K562 (cell line): Measurements from ENCODE around the gene DUSP3. TPM values are rescaled to one million over a fixed set of nuclear protein-coding genes. Genes with fewer than 3 reads are reported as not detected.

Experiments
- ATAC-seq: fragments of 200-7000 bp; cut with Tn5 transposase; 3 replicates; pipeline ENCODE4 v1.9.1; 2020; ENCODE audit warnings: moderate library complexity
- BruUV-seq: library from RNA; stranded (reverse); fragments of 400-500 nt; replicated peaks from 2 replicates; lab custom pipeline; 2021; lab: Mats Ljungman, UMichigan
- CTCF ChIA-PET: fragments of 300-600 bp; formaldehyde crosslinking; extraction: SDS; loops from one replicate; lab custom pipeline; 2021; ENCODE audit warnings: low intra/inter-chr PET ratio; lab: Yijun Ruan, JAX
- POLR2A ChIA-PET: fragments of 300-600, 350-650 bp; sonication (Branson Sonifier 250); formaldehyde crosslinking; extraction: SDS; loops from one replicate; lab custom pipeline; 2021; ENCODE audit warnings: antibody characterized with exemption, inconsistent platforms; lab: Yijun Ruan, JAX
- DNase-seq, 4 experiments: peaks; one replicate each; pipeline versions ENCODE4 v3.0.0 to v3.0.0-alpha.2; 2011 to 2018; ENCODE audit warnings: low spot score in 3 of 4, mixed read lengths in 3 of 4; ENCODE audit errors: extremely low read depth in 1 of 4
- FAIRE-seq: peaks from 2 replicates; lab custom pipeline; 2011; peaks lifted over from hg19 to GRCh38; lab: Jason Lieb, UNC
- H2AFZ ChIP-seq: 2 replicates; pipeline ENCODE4 v1.6.0; 2011; ENCODE audit warnings: low read depth, low read length, control low read depth, inconsistent platforms
- H3K27ac ChIP-seq: fragments of 200-600 bp; 3 replicates; pipeline ENCODE4 v1.8.0; 2011; ENCODE audit warnings: low read depth, mild to moderate bottlenecking, control low read depth, inconsistent platforms, low read length, moderate library complexity, mixed read lengths; ENCODE audit errors: extremely low read depth
- H3K27me3 ChIP-seq, 2 experiments: fragments of 300-600 bp in 1 of 2; 2 replicates in 1 of 2; 3 replicates in 1 of 2; pipeline versions ENCODE4 v1.6.0 to v1.8.0; 2011; ENCODE audit warnings: inconsistent platforms in 2 of 2, low read length in 2 of 2, mild to moderate bottlenecking in 1 of 2, mixed read lengths in 1 of 2, moderate library complexity in 1 of 2; ENCODE audit not compliant: control insufficient read depth in 2 of 2, insufficient read depth in 2 of 2
- H3K36me3 ChIP-seq: fragments of 300-600 bp; 3 replicates; pipeline ENCODE4 v1.8.0; 2011; ENCODE audit warnings: mild to moderate bottlenecking, low read length, inconsistent platforms; ENCODE audit not compliant: control insufficient read depth, insufficient read depth
- H3K4me1 ChIP-seq, 2 experiments: fragments of 200-600 bp in 1 of 2; replicated peaks in 1 of 2; 2 replicates in 1 of 2; 3 replicates in 1 of 2; pipeline versions ENCODE4 v1.5.1 to v1.8.0; 2011; ENCODE audit warnings: inconsistent platforms in 2 of 2, low read length in 2 of 2, mild to moderate bottlenecking in 1 of 2, mixed read lengths in 1 of 2, moderate library complexity in 1 of 2; ENCODE audit not compliant: control insufficient read depth in 2 of 2, insufficient read depth in 2 of 2
- H3K4me2 ChIP-seq: 2 replicates; pipeline ENCODE4 v1.6.1; 2011; ENCODE audit warnings: low read length, control low read depth, inconsistent platforms, mixed read lengths; ENCODE audit not compliant: insufficient read depth
- H3K4me3 ChIP-seq: fragments of 200-600 bp; sonication (generic), shearing (Covaris generic); 2 replicates; pipeline ENCODE4 v1.5.1; 2016; ENCODE audit warnings: control low read depth, inconsistent platforms
- H3K79me2 ChIP-seq: fragments of 200-600 bp; 3 replicates; pipeline ENCODE4 v1.8.0; 2011; ENCODE audit warnings: low read length, inconsistent platforms; ENCODE audit not compliant: control insufficient read depth, insufficient read depth
- H3K9ac ChIP-seq, 2 experiments: 2 replicates each; pipeline versions ENCODE4 v1.6.0 to v1.6.1; 2011; ENCODE audit warnings: low read depth in 2 of 2, low read length in 2 of 2, control low read depth in 1 of 2, inconsistent platforms in 1 of 2, mild to moderate bottlenecking in 1 of 2, mixed read lengths in 1 of 2; ENCODE audit not compliant: insufficient read depth in 1 of 2
- H3K9me1 ChIP-seq: one replicate; pipeline ENCODE4 v1.6.0; 2011; ENCODE audit warnings: inconsistent platforms, mild to moderate bottlenecking, low read length, moderate library complexity; ENCODE audit not compliant: control insufficient read depth, insufficient read depth
- H3K9me3 ChIP-seq: replicated peaks from 2 replicates; pipeline ENCODE4 v1.5.1; 2011; ENCODE audit warnings: low read depth, low read length, inconsistent platforms; ENCODE audit not compliant: control insufficient read depth, insufficient read depth
- H4K20me1 ChIP-seq: replicated peaks from 2 replicates; pipeline ENCODE4 v1.6.1; 2011; ENCODE audit warnings: low read length, inconsistent platforms, mixed read lengths; ENCODE audit not compliant: control insufficient read depth, insufficient read depth
- CHCHD3 ChIP-seq: fragments of 250-450 bp; sonication (Bioruptor Pico); IDR thresholded peaks from 2 replicates; pipeline ENCODE4 v2.1.2; 2022; ENCODE audit warnings: mild to moderate bottlenecking
- CREM ChIP-seq: IDR thresholded peaks from 2 replicates; pipeline ENCODE4 v1.6.1; 2014; ENCODE audit warnings: antibody characterized with exemption, low read depth
- ETS1 ChIP-seq: conservative IDR thresholded peaks from 2 replicates; pipeline ENCODE4 v1.6.1; 2011; ENCODE audit warnings: low read depth, mild to moderate bottlenecking, low read length; ENCODE audit not compliant: control insufficient read depth
- GTF2E2 ChIP-seq: fragments of 200-800 bp; sonication (Bioruptor generic); IDR thresholded peaks from 2 replicates; pipeline ENCODE4 v1.6.1; 2016; ENCODE audit warnings: missing genetic modification characterization, missing compliant biosample characterization
- GTF2F1 ChIP-seq: IDR thresholded peaks from 2 replicates; pipeline ENCODE4 v1.6.1; 2011; ENCODE audit warnings: low read depth, low read length, improper control_type of control experiment
- IRF2 ChIP-seq: sonication (generic); formaldehyde crosslinking; IDR thresholded peaks from 2 replicates; pipeline ENCODE4 v1.8.1; 2022; ENCODE audit warnings: mild to moderate bottlenecking, missing genetic modification reagents
- MYNN ChIP-seq, 2 experiments: sonication (generic); formaldehyde crosslinking in 1 of 2; IDR thresholded peaks; 2 replicates each; pipeline versions ENCODE4 v1.5.0 to v1.6.1; 2016 to 2020; ENCODE audit warnings: antibody characterized with exemption in 1 of 2, missing genetic modification reagents in 1 of 2
- NEUROD1 ChIP-seq: fragments of 150-350 bp; IDR thresholded peaks from 2 replicates; pipeline ENCODE4 v1.6.1; 2014; ENCODE audit warnings: borderline replicate concordance, low read length, low read depth; ENCODE audit not compliant: partially characterized antibody
- NFIC ChIP-seq: fragments of 450-650 bp; IDR thresholded peaks from 2 replicates; pipeline ENCODE4 v1.6.1; 2017; ENCODE audit warnings: mild to moderate bottlenecking, inconsistent platforms
- NR2F6 ChIP-seq: fragments of 450-650 bp; formaldehyde crosslinking; IDR thresholded peaks from 2 replicates; pipeline ENCODE4 v1.4.0; 2020; ENCODE audit warnings: mild to moderate bottlenecking
- SMARCC2 ChIP-seq: fragments of 450-650 bp; IDR thresholded peaks from 2 replicates; pipeline ENCODE4 v1.6.1; 2017; ENCODE audit warnings: antibody characterized with exemption, moderate library complexity, mild to moderate bottlenecking, low read depth
- TCFL5 ChIP-seq: fragments of 250-450 bp; sonication (Bioruptor Pico); conservative IDR thresholded peaks from 2 replicates; pipeline ENCODE4 v1.6.1; 2021; ENCODE audit warnings: mild to moderate bottlenecking, moderate library complexity, matching md5 sums
- WHSC1 ChIP-seq: IDR thresholded peaks from one replicate; pipeline ENCODE4 v1.6.1; 2012; ENCODE audit warnings: low read length, control low read depth, inconsistent platforms
- ZNF436 ChIP-seq: fragments of 250-450, 450-650 bp; sonication (Bioruptor Pico); formaldehyde crosslinking; IDR thresholded peaks from 2 replicates; pipeline ENCODE4 v1.7.0; 2020; ENCODE audit warnings: mild to moderate bottlenecking
- ZNF592 ChIP-seq: fragments of 450-650 bp; IDR thresholded peaks from 2 replicates; pipeline ENCODE4 v1.6.1; 2017; ENCODE audit warnings: antibody characterized with exemption, mild to moderate bottlenecking
- ZNF707 ChIP-seq: fragments of 250-450 bp; sonication (Bioruptor Pico); conservative IDR thresholded peaks from 2 replicates; pipeline ENCODE4 v1.8.0; 2022; ENCODE audit warnings: inconsistent platforms, mild to moderate bottlenecking, moderate library complexity
- WGBS: fragments of 100-300 bp; shearing (Covaris generic); methylation state at CpG from one replicate; pipeline ENCODE4 v1.1.6; 2016; ENCODE audit warnings: low coverage, mixed read lengths; ENCODE audit not compliant: insufficient coverage; ENCODE audit errors: missing lambda C conversion rate; 5-methylcytosine and 5-hydroxymethylcytosine counted together
- in situ Hi-C: fragments of 300-500 bp; cut with MboI; formaldehyde crosslinking; loops from 4 replicates; pipeline ENCODE4 v1.15.0; 2018; ENCODE audit warnings: inconsistent platforms, mixed read lengths
- intact Hi-C: fragments of 100-400 bp; cut with micrococcal nuclease; formaldehyde crosslinking; loops from 2 replicates; pipeline ENCODE4 v1.14.2; 2022
- polyA plus RNA-seq, 8 experiments: library from polyadenylated mRNA; depleted of rRNA in 4 of 8; stranded (reverse) in 5 of 8; unstranded in 3 of 8; fragments of >200 nt; fragmentation: Nextera tagmentation in 2 of 8; fragmentation: Illumina TruSeq in 1 of 8; extraction: Ambion mirVana in 2 of 8; extraction: Trizol in 1 of 8; gene quantifications; 2 replicates each; pipeline versions ENCODE4 v1.2.1 to v1.2.3, GENCODE V29; 2011 to 2014; ENCODE audit warnings: inconsistent platforms in 1 of 8, missing spikeins in 1 of 8
- total RNA-seq, 7 experiments: library from RNA; depleted of rRNA in 6 of 7; stranded (reverse); fragments of >200 nt in 6 of 7; fragmentation: Illumina TruSeq in 2 of 7; extraction: Trizol in 2 of 7; gene quantifications; 2 replicates each; pipeline versions ENCODE4 v1.2.1 to v1.2.3, GENCODE V29; 2011 to 2021; ENCODE audit warnings: low replicate concordance in 1 of 7
- TF ChIP-seq, protein P1 (sequence below): fragments of 450-650 bp; conservative IDR thresholded peaks from 2 replicates; pipeline ENCODE4 v1.6.1; 2016; ENCODE audit warnings: missing genetic modification characterization, low read depth, mild to moderate bottlenecking, missing compliant biosample characterization, moderate library complexity

The DUSP3 gene
- total and polyA plus RNA-seq, 9 of the 15 experiments (the other 6 are each of a cell fraction or from before 2014, with no cell fraction given) = 4.1 to 19.8 (median 12.3) TPM

DNA sequence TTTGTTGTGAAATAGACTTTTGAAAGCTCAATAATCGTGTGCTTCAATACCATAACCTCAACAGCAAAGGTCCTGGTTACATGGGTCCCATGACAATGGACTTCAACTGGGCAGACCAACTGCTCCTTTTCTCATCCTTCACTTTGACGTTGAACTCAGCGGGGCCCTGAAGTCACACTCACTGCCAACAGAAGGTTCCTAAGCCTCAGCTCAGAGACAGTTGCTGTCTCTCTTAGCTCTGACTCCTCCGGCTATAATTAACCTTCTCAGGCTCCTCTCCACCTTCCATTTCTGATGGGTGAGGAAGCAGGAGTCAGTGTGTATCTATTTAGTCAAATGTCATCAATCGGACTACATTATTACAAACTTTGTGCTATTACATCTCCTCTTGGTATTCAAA is 30.3 kb upstream of the DUSP3 start:
- Histone ChIP-seq H4K20me1 (no peaks in the 10 kb centered on the region), H3K36me3 (peaks cover 5% of the 10 kb centered on the region; the same call in 1 of the 3 replicates), H3K4me1 (no peaks in the 10 kb centered on the region), H3K9me3 (no peaks in the 10 kb centered on the region), H3K79me2 (no peaks in the 10 kb centered on the region), H3K4me3 (no peak overlapping the region), H2AFZ (no peak overlapping the region), H3K4me2 (no peak overlapping the region), H3K27me3 (0 out of 5 replicates have a peak, but pooled peaks cover 0 to 9% of the 10 kb centered on the region in 2 experiments), H3K9ac (no peak overlapping the region), H3K9me1 (no peaks in the 10 kb centered on the region), H3K27ac (no peak overlapping the region)
- ATAC-seq = no peak
- POLR2A ChIA-PET = interaction anchor here (1.3 kb wide), 1 partner anchor 10 kb away, joined by 4 read pairs; no protein-coding TSS in a partner anchor
- in situ Hi-C loops = no loop called here
- no TSS peak for BruUV-seq
- FAIRE-seq = peak; percentile 19
- WGBS = 48% methylated on average over 5 of the region's 5 CpGs
- CTCF ChIA-PET = no interaction called here
- intact Hi-C loops = no loop called here
- no peak for DNase-seq
- TF ChIP-seq ZNF707 = no peak
- TF ChIP-seq, protein P1, sequence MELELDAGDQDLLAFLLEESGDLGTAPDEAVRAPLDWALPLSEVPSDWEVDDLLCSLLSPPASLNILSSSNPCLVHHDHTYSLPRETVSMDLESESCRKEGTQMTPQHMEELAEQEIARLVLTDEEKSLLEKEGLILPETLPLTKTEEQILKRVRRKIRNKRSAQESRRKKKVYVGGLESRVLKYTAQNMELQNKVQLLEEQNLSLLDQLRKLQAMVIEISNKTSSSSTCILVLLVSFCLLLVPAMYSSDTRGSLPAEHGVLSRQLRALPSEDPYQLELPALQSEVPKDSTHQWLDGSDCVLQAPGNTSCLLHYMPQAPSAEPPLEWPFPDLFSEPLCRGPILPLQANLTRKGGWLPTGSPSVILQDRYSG (tag) = no peak
- no peak for TF ChIP-seq NR2F6
- no peak for TF ChIP-seq NFIC
- TF ChIP-seq SMARCC2 = no peak
- TF ChIP-seq TCFL5 (CRISPR knock-in tag) = no peak
- no peak for TF ChIP-seq ZNF436 (CRISPR knock-in tag)
- no peak for TF ChIP-seq ZNF592
- TF ChIP-seq CHCHD3 = no peak
- no peak for TF ChIP-seq MYNN (IDR thresholded peaks at IDR 0.05)
- no peak for TF ChIP-seq MYNN (CRISPR knock-in tag; IDR thresholded peaks at IDR 0.05)
- TF ChIP-seq WHSC1 = no peak
- TF ChIP-seq GTF2E2 (tag) = no peak
- TF ChIP-seq GTF2F1 = no peak
- TF ChIP-seq CREM = no peak
- no peak for TF ChIP-seq IRF2 (CRISPR knock-in tag)
- TF ChIP-seq ETS1 = no peak
- no peak for TF ChIP-seq NEUROD1
